Adipocyte (in vitro differentiated cells): ENCODE measurements around the gene BACE1-AS.
A peak's percentile ranks its signal among the peaks of the same experiment; 100 is the strongest.

Source experiments
- DNase-seq: peaks from one replicate; pipeline ENCODE4 v3.0.0-alpha.2; 2015; ENCODE audit warnings: low read depth
- H3K27me3 ChIP-seq: replicated peaks from 2 replicates; pipeline ENCODE4 v1.7.0; 2013; ENCODE audit warnings: mild to moderate bottlenecking, low read length, moderate library complexity; ENCODE audit not compliant: control insufficient read depth, insufficient read depth
- H3K36me3 ChIP-seq: 2 replicates; pipeline ENCODE4 v1.7.0; 2013; ENCODE audit warnings: low read length, mild to moderate bottlenecking, moderate library complexity; ENCODE audit not compliant: control insufficient read depth, insufficient read depth, severe bottlenecking
- H3K4me1 ChIP-seq: 2 replicates; pipeline ENCODE4 v1.7.0; 2013; ENCODE audit warnings: mild to moderate bottlenecking, low read length, moderate library complexity; ENCODE audit not compliant: control insufficient read depth, insufficient read depth
- H3K4me3 ChIP-seq: 2 replicates; pipeline ENCODE4 v1.7.0; 2013; ENCODE audit warnings: mild to moderate bottlenecking, low read length, moderate library complexity
- H3K9ac ChIP-seq: 2 replicates; pipeline ENCODE4 v1.7.0; 2013; ENCODE audit warnings: mild to moderate bottlenecking, low read length, moderate library complexity
- H3K9me3 ChIP-seq: 2 replicates; pipeline ENCODE4 v1.7.0; 2013; ENCODE audit warnings: mild to moderate bottlenecking, low read length, moderate library complexity; ENCODE audit not compliant: control insufficient read depth

BACE1-AS gene

GRCh38 chr11:117292616-117293015 is 1.5 kb downstream of the BACE1-AS start:
- Histone ChIP-seq H3K9me3 (no peaks in the 10 kb centered on the region), H3K4me1 (no peaks in the 10 kb centered on the region), H3K36me3 (peaks cover 75% of the 10 kb centered on the region), H3K27me3 (no peaks in the 10 kb centered on the region), H3K4me3 (no peak overlapping the region), H3K9ac (no peak overlapping the region)
- DNase-seq = no peak

GRCh38 chr11:117295438-117296137 is 4.4 kb downstream of the BACE1-AS start:
- DNase-seq = no peak
- Histone ChIP-seq H3K9ac (no peak overlapping the region), H3K27me3 (no peaks in the 10 kb centered on the region), H3K36me3 (peaks cover 45% of the 10 kb centered on the region), H3K9me3 (no peaks in the 10 kb centered on the region), H3K4me3 (no peak overlapping the region), H3K4me1 (peaks cover 14% of the 10 kb centered on the region)

GRCh38 chr11:117296881-117297280 is 5.7 kb downstream of the BACE1-AS start:
- no peak for DNase-seq
- peaks cover 32% of the 10 kb centered on the region for H3K36me3 ChIP-seq
- peaks cover 18% of the 10 kb centered on the region for H3K4me1 ChIP-seq
- H3K4me3 ChIP-seq = no peak overlapping the region
- no peak overlapping the region for H3K9ac ChIP-seq
- H3K9me3 ChIP-seq = no peaks in the 10 kb centered on the region
- no peaks in the 10 kb centered on the region for H3K27me3 ChIP-seq

- Histone ChIP-seq H3K9me3 (no peaks in the 10 kb centered on the region), H3K4me1 (peaks cover 18% of the 10 kb centered on the region), H3K27me3 (no peaks in the 10 kb centered on the region), H3K9ac (no peak overlapping the region), H3K4me3 (no peak overlapping the region), H3K36me3 (peaks cover 22% of the 10 kb centered on the region)
- DNase-seq = no peak
Measured at GRCh38 chr11:117298195-117298594, 7.0 kb downstream of the BACE1-AS start.

GRCh38 chr11:117299351-117300282 is 8.5 kb downstream of the BACE1-AS start:
- H3K4me3 ChIP-seq = peak overlapping the region; percentile 13
- H3K9me3 ChIP-seq = no peaks in the 10 kb centered on the region
- DNase-seq = no peak
- H3K9ac ChIP-seq = no peak overlapping the region
- peaks cover 18% of the 10 kb centered on the region for H3K4me1 ChIP-seq
- no peaks in the 10 kb centered on the region for H3K27me3 ChIP-seq
- peaks cover 13% of the 10 kb centered on the region for H3K36me3 ChIP-seq

GRCh38 chr11:117300283-117300663 is 9.1 kb downstream of the BACE1-AS start:
- H3K4me3 ChIP-seq = peak overlapping the region; percentile 13
- H3K4me1 ChIP-seq = peaks cover 18% of the 10 kb centered on the region
- H3K9me3 ChIP-seq = no peaks in the 10 kb centered on the region
- DNase-seq = no peak
- H3K27me3 ChIP-seq = no peaks in the 10 kb centered on the region
- H3K9ac ChIP-seq = no peak overlapping the region
- H3K36me3 ChIP-seq = peaks cover 7% of the 10 kb centered on the region

- peaks cover 18% of the 10 kb centered on the region for H3K4me1 ChIP-seq
- peaks cover 3% of the 10 kb centered on the region for H3K36me3 ChIP-seq
- H3K27me3 ChIP-seq = no peaks in the 10 kb centered on the region
- no peak for DNase-seq
- no peaks in the 10 kb centered on the region for H3K9me3 ChIP-seq
- H3K9ac ChIP-seq = no peak overlapping the region
- H3K4me3 ChIP-seq = no peak overlapping the region
Measured at GRCh38 chr11:117300773-117301172, 9.6 kb downstream of the BACE1-AS start.

- H3K4me3 ChIP-seq = no peak overlapping the region
- H3K9ac ChIP-seq = no peak overlapping the region
- no peak for DNase-seq
- H3K36me3 ChIP-seq = peaks cover 3% of the 10 kb centered on the region
- peaks cover 18% of the 10 kb centered on the region for H3K4me1 ChIP-seq
- H3K27me3 ChIP-seq = no peaks in the 10 kb centered on the region
- H3K9me3 ChIP-seq = no peaks in the 10 kb centered on the region
Measured at GRCh38 chr11:117302228-117302627, 11.1 kb downstream of the BACE1-AS start.

GRCh38 chr11:117303101-117303500 is 12.0 kb downstream of the BACE1-AS start:
- Histone ChIP-seq H3K9ac (no peak overlapping the region), H3K36me3 (peaks cover 3% of the 10 kb centered on the region), H3K4me1 (peaks cover 18% of the 10 kb centered on the region), H3K27me3 (no peaks in the 10 kb centered on the region), H3K9me3 (no peaks in the 10 kb centered on the region), H3K4me3 (no peak overlapping the region)
- DNase-seq = no peak

GRCh38 chr11:117303646-117304315 is 12.6 kb downstream of the BACE1-AS start:
- Histone ChIP-seq H3K27me3 (no peaks in the 10 kb centered on the region), H3K4me1 (peaks cover 18% of the 10 kb centered on the region), H3K4me3 (no peak overlapping the region), H3K9ac (no peak overlapping the region), H3K9me3 (no peaks in the 10 kb centered on the region), H3K36me3 (peaks cover 3% of the 10 kb centered on the region)
- no peak for DNase-seq

GRCh38 chr11:117305145-117305544 is 14.0 kb downstream of the BACE1-AS start:
- no peaks in the 10 kb centered on the region for H3K9me3 ChIP-seq
- no peak overlapping the region for H3K9ac ChIP-seq
- H3K4me3 ChIP-seq = no peak overlapping the region
- peaks cover 9% of the 10 kb centered on the region for H3K4me1 ChIP-seq
- H3K36me3 ChIP-seq = peaks cover 3% of the 10 kb centered on the region
- no peak for DNase-seq
- no peaks in the 10 kb centered on the region for H3K27me3 ChIP-seq
